GM06990 (cell line): ENCODE measurements around the gene PRKCA.

Experiments
- DNase-seq: peaks from one replicate; pipeline ENCODE4 v3.0.0-alpha.2; 2011; ENCODE audit not compliant: insufficient read length; ENCODE audit errors: extremely low read depth
- H3K27me3 ChIP-seq: replicated peaks from 2 replicates; pipeline ENCODE4 v1.6.0; 2011; ENCODE audit warnings: low read length; ENCODE audit not compliant: control insufficient read depth, insufficient read depth
- H3K36me3 ChIP-seq: 2 replicates; pipeline ENCODE4 v1.5.1; 2011; ENCODE audit warnings: low read length; ENCODE audit not compliant: control insufficient read depth, insufficient read depth
- H3K4me3 ChIP-seq: replicated peaks from 2 replicates; pipeline ENCODE4 v1.5.1; 2011; ENCODE audit warnings: low read depth, mild to moderate bottlenecking, control low read depth, low read length
- TF ChIP-seq, protein P1 (sequence below): IDR thresholded peaks from 2 replicates; pipeline ENCODE4 v1.5.1; 2011; ENCODE audit warnings: low read length, control low read depth, mild to moderate bottlenecking, inconsistent platforms; ENCODE audit not compliant: insufficient read depth, poor library complexity, severe bottlenecking

PRKCA gene

DNA sequence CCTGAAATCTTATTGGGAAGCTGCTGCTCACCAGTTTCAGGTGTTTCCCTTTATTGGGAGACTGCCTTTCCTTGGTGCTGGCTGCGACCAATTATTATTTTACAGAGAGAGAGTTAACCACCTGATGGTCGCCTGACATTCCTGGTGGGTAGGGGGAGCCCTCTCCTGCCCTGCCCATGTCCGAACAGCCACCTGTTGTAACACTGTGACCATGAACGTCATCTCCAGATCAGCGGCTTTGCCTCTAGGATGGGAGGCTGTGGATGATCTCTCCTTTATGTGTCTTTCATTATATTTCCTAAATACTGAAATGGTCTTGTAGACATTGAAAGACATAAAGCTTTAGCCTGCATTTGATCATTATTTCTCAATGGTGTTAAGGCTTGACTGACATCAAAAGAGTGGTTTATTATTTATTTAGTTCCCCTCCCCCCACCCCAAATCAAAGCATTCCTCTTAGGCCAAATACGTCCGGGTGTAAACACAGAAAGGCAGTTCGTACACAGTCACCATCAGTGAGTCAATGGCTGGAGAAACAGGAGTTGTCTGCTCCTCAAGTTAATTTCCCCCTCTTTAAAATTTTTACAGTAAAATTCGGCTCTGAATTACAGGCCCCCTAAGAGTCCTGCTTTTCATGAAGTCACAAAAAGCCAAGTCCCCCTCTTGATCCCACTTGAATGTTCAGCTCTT, 474.7 kb downstream of the PRKCA start:
- H3K27me3 ChIP-seq: no peaks in the 10 kb centered on the region; the same call in 1 of the 2 replicates
- DNase-seq: no peak
- no peaks in the 10 kb centered on the region for H3K36me3 ChIP-seq
- TF ChIP-seq, protein P1, sequence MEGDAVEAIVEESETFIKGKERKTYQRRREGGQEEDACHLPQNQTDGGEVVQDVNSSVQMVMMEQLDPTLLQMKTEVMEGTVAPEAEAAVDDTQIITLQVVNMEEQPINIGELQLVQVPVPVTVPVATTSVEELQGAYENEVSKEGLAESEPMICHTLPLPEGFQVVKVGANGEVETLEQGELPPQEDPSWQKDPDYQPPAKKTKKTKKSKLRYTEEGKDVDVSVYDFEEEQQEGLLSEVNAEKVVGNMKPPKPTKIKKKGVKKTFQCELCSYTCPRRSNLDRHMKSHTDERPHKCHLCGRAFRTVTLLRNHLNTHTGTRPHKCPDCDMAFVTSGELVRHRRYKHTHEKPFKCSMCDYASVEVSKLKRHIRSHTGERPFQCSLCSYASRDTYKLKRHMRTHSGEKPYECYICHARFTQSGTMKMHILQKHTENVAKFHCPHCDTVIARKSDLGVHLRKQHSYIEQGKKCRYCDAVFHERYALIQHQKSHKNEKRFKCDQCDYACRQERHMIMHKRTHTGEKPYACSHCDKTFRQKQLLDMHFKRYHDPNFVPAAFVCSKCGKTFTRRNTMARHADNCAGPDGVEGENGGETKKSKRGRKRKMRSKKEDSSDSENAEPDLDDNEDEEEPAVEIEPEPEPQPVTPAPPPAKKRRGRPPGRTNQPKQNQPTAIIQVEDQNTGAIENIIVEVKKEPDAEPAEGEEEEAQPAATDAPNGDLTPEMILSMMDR: no peak
- H3K4me3 ChIP-seq: no peak overlapping the region

DNA sequence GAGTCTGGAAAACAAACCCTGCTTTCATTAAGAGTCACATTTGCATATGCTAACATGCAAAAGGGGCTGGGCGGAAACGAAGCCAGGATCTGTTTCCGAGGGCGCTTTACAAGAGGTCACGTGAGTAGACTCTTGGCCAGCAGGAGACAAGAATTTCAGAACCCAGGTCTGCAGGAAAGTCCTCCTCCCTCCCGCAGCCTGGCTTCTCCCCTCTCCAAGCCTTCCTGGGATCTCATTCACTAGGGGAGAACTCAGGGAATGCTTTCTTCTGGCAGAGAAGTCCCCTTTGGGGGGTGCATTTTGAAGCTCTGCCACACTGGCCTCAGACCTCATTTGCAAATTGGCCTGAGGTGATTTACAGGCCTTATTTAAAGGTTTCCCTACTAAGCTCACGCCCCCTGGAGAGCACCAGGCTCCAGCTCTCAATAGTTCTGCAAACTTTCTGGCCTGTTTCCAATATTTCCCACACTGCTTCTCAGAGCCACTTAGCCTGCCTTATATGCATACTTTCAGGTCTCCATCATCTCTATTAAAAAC, 475.3 kb downstream of the PRKCA start:
- Histone ChIP-seq H3K27me3 (no peaks in the 10 kb centered on the region; the same call in 1 of the 2 replicates), H3K4me3 (no peak overlapping the region), H3K36me3 (no peaks in the 10 kb centered on the region)
- TF ChIP-seq, protein P1: no peak
- no peak for DNase-seq

DNA sequence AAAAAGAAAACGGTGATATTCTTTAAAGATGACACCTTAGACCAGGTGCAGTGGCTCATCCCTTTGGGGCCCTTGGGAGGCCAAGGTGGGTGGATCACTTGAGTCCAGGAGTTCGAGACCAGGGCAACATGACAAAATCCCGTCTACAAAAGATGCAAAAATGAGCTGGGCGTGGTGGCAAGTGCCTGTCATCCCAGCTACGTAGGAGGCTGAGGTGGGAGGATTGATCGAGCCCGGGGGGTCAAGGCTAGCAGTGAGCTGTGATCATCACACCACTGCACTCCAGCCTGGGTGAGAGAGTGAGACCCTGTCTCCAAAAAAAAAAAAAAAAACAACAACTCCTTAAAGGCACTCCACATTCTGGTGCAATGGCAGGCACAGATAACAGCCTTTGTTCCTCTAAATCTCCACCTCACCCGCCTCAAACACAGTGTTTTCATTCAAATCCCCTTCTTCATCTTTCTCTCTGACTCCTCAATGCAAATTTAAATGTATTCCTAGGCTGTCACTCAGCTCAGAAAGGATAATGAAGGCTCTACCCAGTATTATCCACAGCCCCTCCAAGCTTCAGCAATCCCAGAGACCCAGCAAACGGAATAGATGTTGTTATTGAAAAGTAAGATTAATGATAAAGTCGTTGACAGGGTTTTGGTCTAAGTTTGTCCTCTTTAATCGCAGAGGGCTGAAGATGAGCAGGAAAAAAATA, 476.3 kb downstream of the PRKCA start:
- no peak for DNase-seq
- H3K36me3 ChIP-seq: no peaks in the 10 kb centered on the region
- H3K4me3 ChIP-seq: no peak overlapping the region
- no peaks in the 10 kb centered on the region; the same call in 1 of the 2 replicates for H3K27me3 ChIP-seq
- TF ChIP-seq, protein P1: no peak

DNA sequence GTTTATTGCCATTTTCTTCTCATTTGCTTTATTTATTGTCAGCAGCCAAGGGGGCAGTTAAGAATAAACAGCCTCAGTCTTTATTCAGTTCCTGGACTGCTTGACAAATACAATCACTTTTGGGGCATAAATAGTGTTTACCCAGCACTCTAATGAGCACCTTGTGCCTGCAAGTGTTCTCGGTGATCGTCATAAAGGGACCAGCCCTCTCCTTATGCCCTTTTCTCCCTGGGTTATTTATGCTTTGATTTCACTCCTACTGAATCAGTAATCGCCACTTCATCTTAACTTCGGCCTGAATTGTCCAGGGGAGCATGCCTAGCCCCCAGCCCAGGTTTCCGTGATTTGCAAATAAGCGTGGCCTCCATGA, 476.8 kb downstream of the PRKCA start:
- no peak for DNase-seq
- H3K4me3 ChIP-seq: no peak overlapping the region
- TF ChIP-seq, protein P1: no peak
- H3K27me3 ChIP-seq: no peaks in the 10 kb centered on the region; the same call in 1 of the 2 replicates
- H3K36me3 ChIP-seq: no peaks in the 10 kb centered on the region

DNA sequence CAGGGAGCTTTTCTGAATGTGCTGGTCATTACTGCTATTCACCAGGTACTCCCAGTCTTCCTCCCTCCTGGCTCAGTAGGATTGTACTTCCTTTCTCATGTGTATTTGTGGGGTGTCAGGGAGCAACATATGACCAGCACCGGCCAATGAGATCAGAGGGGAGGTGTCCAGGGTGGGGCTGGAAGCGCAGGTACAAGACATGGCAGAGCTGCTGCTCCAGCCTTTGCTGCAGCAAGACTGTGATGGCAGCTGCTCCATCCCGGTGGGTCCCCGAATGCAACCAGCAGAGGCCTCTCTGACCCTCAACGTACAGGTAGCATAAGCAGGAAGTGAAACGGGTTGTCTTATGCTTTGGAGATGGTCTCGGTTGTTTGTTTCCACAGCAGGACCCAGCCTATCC, 478.7 kb downstream of the PRKCA start:
- TF ChIP-seq, protein P1: no peak
- no peak for DNase-seq
- no peaks in the 10 kb centered on the region; the same call in 1 of the 2 replicates for H3K27me3 ChIP-seq
- no peak overlapping the region for H3K4me3 ChIP-seq
- no peaks in the 10 kb centered on the region for H3K36me3 ChIP-seq
